Thyroid gland (tissue), 4 donors: ENCODE measurements around the gene PKHD1.

ENCODE experiments used
- POLR2A ChIP-seq, 2 donors: fragments of 450-650 bp; IDR thresholded peaks; one replicate each; pipeline ENCODE4 v1.6.1; 2017; ENCODE audit warnings: antibody characterized with exemption in 2 of 2, mild to moderate bottlenecking in 2 of 2, moderate library complexity in 1 of 2
- TF ChIP-seq, protein P1 (sequence below), 6 experiments: fragments of 200-600 bp in 3 of 6; fragments of 450-650 bp in 3 of 6; sonication (generic) in 3 of 6; IDR thresholded peaks; one replicate each; pipeline ENCODE4 v1.5.1; 2016 to 2019; ENCODE audit warnings: antibody characterized with exemption in 6 of 6, mild to moderate bottlenecking in 2 of 6, inconsistent platforms in 1 of 6, moderate library complexity in 1 of 6

DNA sequence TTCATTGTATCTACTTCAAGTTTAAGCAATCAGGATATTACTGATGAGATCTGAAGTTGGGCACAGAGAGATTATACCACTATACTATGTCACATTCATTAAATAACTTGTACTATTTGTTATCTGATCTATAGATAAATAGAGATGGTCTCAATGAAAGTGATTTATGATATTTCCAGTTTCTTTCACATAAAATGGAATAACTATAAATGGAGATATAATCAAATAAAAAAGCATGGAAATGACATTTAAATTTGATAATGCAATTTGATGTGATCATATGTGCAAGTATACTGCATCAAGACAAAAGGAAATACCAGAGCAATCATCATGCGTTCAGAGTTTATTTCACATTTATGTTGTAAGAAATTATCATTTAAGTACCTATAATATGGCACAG is 368.9 kb downstream of the PKHD1 start:
- TF ChIP-seq, protein P1, sequence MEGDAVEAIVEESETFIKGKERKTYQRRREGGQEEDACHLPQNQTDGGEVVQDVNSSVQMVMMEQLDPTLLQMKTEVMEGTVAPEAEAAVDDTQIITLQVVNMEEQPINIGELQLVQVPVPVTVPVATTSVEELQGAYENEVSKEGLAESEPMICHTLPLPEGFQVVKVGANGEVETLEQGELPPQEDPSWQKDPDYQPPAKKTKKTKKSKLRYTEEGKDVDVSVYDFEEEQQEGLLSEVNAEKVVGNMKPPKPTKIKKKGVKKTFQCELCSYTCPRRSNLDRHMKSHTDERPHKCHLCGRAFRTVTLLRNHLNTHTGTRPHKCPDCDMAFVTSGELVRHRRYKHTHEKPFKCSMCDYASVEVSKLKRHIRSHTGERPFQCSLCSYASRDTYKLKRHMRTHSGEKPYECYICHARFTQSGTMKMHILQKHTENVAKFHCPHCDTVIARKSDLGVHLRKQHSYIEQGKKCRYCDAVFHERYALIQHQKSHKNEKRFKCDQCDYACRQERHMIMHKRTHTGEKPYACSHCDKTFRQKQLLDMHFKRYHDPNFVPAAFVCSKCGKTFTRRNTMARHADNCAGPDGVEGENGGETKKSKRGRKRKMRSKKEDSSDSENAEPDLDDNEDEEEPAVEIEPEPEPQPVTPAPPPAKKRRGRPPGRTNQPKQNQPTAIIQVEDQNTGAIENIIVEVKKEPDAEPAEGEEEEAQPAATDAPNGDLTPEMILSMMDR (IDR thresholded peaks at IDR 0.05): no peak
- no peak for TF ChIP-seq POLR2A (IDR thresholded peaks at IDR 0.05)
